Measurements from ENCODE around the gene IL1B.
"Not testable (repeated sequence)": the region's sequence is repeated elsewhere in the genome, so short reads cannot be mapped to it uniquely, and the experiment has no call there.

The IL1B gene

DNA sequence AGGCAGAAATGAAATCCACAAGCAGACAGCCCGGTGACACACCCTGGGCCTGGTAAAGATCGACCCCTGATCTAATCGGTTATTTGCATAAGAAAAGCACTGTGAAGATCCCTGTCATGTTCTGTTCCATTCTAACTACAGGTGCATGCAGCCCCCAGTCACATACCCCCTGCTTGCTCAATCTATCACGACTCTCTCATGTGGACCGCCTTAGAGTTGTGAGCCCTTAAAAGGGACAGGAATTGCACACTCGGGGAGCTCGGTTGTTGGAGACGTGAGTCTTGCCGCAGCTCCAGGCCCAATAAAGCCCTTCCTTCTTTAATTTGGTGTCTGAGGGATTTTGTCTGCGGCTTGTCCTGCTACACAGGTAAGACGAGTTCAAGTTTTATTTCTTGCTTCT is 13.4 kb upstream of the IL1B start:
- no peak for DNase-seq

DNA sequence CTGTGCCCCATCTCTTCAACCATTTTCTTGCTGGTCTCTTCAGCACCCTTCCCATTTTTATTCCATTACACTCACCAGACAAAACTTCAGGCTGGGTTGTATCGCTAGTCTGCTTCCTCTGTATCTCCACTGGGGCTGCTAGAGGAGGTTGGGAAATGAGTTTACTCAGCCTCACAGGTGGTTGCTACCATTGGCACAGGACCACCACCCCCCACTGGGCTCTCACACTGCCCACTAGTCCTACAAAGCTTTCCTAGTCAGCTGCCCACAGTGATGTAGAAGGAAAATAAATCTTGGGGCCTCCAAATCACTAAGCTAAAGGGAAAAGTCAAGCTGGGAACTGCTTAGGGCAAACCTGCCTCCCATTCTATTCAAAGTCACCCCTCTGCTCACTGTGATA is 12.3 kb upstream of the IL1B start:
- no peak for DNase-seq

DNA sequence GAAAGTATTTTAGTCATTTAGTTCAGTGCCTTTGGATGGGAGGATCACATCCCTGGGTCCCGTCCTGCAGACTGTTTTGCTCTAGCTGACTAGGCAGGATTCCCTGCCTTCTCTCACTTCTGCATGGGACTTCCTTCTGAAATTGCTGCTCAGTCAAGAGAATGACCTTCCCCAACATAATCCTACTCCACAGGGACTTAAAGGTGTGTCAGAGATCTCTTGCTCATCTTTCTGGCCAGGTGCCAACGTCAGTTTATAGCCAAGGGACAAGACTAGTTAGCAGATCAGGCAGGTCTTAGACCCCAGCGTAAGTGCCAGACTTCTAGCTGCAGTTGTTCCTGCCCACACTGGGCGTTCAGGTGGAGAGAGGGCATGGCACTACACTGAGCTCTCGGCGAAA is 9.5 kb upstream of the IL1B start:
- DNase-seq, result no peak

DNA sequence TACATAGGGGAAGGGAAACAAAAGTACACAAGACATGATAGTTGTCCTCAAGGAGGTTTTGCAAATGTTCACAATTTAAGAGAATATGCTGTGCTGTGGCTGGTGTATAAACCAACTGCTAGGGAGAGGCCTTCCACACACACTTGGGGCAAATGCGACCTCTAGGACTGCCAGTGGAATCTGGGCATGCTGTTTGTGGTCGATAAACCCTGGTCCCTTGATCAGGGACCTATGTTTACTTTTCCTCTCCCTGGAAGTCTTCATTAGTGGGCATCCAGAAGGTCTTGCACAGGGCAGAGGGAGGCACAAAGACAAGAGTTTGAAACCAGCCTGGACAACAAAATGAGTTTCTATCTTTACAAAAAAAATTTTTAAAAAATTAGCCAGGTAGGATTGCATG is 7.3 kb upstream of the IL1B start:
- no peak for DNase-seq

DNA sequence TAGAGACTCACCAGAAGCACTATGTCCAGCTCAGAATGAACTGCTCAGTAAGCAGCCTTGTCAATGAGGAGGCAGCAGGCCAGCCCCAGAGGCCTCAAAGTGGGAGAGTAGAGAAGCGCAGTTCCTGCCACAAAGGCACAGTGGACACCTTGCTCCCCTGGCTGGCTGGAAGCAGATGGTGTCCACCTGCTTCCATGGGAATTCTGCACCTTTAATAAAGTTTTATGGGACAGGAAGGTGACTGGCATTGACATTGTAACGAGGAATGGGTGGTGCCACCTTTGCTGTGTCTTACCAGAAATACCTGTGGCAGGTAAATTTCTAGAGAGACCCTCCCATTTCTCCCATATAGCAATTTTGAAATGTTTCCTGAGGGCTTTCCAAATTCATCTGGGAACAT is 6.7 kb upstream of the IL1B start:
- DNase-seq, result no peak

DNA sequence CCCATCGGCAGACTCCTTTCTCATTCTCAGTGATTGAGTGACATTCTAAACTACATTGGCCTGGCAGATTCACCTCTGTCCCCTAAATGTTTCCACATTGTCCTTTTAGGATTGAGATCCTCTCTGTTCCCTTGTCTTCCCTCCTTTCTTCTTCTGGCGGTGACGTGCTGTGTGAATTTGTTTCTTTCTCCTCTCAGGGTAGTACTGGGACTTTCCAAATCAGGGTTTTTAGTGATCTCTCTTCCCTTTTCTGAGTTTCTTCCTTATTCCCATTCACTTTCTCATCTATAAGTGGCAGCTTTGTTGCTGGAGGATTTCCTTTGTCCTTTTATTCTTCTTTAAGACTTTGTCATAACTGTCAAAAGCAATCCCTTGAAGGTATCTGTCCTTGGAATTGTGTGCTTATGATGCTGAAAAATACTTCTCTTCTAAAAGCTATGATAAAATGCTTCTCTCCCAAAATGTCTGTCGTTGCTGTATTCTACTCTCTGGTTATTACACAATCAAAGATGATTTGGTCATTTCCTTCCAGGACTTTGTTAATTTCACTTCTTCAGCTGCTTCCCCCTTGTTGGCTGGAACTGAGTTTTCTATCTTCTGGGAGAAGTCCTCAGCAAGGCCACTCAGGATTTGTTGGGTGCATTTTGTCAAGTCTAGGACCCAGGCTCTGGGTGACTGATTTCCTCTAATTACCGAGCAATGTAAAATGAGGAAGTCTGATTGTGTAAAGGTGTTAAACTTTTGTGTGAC is 4.9 kb upstream of the IL1B start:
- DNase-seq, result no peak

DNA sequence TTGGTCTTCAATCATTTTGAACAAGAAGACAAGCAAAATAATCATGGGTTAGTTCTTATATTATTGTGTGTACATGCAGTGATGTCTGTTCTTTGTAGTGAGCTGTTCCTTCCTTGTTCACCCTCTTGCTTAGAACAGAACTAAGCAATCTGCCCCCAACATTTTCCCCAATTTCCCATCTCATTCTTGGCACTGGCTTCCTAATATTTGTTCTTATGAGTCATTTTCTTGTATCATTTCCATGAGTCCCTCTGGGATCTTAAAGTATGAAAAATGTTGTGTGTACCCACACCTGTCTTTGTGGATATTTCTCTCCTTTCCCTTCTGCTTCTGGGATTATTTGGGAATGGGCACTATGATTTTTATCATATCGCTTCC is 3.5 kb upstream of the IL1B start:
- no peak for DNase-seq

DNA sequence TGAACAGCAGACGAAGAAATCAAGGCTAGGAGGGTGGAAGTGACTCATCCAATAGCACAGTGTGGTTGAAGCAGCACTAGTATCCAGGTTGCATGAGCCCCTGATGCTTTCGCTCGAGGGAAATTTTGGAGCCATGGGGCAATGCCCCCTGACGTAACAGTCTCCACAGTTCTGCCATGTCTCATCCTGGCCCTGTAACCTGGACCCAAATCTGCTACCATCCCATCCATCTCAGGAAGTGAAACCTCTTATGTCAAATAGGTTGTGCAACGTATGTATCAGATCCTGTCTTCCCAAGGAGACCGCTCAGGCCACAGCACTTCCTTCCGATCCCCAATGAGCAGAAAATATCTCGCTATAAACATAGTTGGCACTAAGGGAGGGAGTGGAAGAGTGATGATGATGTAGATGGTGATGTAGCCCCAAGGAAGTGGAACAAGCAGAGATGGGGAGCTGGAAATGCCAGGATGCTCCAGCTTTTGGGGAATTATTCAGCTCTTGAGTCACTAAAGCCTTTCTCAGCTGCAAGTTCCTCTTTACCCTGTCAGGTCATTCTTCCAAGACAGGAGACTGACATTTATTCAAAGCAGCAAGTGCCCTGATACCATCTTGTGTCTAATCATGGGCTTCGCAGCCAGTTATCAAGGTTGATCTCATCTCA is 3.0 kb upstream of the IL1B start:
- DNase-seq, result no peak

DNA sequence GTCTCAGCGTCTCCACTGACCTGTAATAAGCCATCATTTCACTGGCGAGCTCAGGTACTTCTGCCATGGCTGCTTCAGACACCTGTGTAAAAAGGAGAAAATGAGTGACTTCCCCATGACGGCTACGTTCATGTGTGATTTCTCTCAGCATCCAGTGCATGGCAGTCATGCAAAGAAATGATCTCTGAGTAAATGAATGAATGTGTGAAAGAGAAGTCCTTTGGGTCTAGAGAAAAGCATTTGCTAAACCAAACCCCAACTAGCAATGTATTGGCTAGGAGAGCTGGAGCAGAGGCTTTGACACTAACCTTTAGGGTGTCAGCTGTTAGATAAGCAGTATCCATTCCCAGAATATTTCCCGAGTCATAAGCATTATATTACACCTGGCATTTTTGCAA is 417 bp downstream of the IL1B start:
- no peak for DNase-seq

DNA sequence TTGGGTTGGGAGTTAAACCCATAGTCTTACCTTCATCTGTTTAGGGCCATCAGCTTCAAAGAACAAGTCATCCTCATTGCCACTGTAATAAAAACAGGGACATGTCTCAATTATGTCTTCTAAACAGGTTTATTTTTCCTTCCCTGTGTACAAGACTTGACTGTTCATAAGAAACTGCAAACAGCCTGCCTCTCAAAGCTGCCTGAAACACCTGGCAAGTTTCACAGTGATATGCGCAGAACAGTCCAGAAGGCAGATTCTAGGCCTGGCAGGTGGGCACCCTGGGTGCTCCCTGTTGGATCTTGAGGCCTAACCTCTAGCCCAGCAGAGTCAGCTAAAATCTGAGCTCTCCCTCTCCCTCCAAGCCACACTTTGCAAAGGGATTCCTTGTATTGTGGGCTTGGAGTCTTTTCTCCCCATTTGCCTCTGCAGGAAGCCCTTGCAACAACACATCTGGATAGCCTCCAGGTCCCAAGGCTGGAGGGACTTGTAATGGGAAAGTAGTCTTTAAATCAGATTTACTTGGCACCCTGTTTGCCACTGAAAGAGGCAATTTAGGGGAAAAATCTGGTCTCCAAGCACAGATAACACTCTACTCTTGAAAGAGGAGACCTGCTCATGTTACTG is 930 bp downstream of the IL1B start:
- DNase-seq, result no peak

DNA sequence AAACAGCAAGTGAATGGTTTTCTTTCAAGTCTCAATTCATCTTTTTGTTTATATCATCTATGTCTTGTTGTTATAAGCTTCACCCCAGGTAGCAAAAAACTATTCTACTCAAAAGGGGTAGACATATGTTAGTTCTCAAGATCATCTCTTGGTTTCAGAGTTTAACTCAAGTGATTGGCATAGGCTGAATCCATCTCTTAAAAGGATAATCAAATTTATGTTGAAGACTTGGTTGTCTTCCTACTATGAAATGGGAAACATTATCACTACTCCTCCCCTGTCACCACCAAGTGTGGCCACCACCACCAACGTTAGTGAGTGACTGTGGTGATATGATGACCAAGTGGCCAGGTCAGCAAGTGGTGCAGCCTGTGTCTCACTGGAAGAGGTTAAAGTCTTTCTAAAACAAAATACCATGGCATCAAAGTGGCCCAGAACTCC is 1.5 kb downstream of the IL1B start:
- no peak for DNase-seq

DNA sequence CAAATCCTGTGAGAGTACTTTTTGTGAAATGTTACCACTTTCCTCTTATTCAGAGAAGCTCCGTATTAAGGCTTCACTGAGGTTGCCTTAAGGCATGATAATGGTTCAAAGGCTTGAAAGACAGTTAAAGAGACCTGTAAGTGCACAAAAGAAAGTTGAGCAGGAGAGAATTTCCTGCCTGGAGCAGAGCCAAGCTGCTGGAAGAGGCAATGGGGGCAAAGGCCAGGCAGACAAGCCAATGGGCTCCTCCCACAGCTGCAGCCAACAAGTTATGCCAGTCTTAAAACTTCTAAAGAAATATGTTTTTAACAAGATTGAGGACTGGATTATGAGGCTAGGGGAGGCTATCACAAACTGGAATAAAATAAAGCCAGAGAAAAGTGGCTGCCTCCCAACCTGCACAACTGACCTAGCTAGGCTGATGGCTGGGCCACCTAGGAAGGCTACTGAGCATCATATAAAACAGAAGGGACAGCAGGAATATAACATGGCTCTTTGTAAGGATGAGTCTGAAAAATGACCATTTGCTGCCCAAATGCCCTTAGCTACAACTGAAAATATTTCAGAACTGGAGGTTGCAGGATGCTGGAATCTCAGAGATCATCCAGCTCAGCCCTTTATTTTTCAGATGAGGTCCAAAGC is 2.1 kb downstream of the IL1B start:
- no peak for DNase-seq

DNA sequence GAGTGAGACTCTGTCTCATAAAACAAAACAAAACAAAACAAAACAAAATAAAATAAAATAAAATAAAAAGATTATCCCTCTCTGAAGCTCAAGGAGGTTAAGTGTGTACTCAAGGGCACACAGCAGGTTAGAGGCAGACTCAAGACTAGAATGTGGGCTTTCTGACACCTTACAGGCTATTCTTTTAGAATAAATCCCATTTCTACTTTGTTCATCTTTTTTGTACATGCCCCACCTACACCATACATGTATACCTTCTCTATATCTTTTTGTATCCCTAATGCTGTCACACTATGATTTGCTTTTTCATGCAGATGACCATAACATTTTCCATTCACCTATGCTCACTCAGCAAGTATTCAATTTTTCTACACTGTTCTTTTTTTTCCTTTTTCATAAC is 2.6 kb downstream of the IL1B start:
- DNase-seq, result no peak

DNA sequence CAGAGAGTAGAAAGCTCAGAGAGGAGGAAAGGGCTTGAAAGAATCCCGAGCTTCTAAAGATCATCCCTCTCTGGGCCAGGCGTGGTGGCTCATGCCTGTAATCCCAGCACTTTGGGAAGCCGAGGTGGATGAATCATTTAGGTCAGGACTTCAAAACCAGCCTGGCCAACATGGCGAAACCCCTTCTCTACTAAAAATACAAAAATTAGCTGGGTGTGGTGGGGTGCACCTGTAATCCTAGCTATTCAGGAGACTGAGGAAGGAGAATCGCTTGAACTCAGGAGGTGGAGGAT is 3.0 kb downstream of the IL1B start:
- not testable (repeated sequence) for DNase-seq

DNA sequence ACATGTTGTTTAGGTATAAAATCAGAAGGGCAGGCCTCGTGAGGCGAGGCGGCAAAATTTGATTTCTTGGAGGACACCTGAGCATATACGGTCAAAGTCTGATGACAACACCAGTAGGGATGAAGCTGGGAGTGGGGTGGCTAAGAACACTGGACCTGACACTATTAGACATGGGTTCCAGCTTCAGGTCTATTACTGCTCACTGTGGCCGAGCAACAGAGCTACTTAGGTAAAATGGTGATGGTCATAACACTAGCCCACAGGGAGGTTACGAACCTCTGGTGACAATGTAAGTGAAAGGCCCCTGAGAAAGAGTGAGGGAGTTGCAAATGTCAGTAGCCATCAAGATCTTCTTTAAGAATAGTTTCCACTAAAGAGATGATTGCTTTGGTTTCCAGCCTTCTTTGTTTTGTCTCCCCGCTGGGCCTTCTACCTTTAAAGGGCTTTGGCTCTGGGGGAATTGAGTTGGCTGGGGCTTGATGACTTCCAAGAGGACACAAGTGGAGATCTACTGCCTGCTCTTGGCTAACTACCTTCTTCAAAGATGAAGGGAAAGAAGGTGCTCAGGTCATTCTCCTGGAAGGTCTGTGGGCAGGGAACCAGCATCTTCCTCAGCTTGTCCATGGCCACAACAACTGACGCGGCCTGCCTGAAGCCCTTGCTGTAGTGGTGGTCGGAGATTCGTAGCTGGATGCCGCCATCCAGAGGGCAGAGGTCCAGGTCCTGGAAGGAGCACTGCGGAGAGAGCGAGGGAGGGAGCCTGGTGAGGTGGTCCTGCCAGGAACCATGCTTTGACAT is 3.5 kb downstream of the IL1B start:
- no peak for DNase-seq

DNA sequence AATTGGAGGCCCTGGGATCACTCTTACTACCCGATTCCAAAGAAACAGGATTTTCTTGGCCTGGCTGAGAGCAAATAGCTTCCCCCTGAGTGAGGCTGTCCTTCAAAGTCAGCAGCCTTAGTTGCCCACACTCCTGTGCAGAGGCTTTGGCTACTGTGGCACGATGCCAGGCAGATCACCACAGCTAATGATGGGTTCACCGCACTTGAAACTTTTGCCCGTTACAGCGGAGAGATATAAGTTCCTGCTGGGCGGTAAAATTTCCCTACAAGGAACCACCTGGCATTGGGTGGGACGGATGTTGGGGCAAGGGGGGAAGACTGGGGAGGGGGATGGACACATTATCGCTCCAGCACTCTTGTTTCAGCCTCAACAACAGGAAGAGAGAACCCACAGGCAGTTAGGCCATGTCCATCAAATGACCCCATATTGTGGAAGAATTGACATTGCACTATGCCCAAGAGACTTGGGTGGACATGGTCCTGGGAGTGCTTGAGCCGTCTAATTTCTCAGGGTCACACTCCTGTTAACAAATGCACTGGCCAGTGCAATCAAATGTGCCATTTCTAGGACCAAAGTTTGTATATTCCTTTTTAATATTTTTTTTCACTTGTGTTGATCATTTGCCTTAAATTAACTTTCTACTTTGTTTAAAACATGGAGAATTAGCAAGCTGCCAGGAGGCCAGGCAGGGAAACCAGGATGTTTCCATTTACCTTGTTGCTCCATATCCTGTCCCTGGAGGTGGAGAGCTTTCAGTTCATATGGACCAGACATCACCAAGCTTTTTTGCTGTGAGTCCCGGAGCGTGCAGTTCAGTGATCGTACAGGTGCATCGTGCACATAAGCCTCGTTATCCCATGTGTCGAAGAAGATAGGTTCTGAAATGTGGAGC is 4.4 kb downstream of the IL1B start:
- DNase-seq, result no peak

DNA sequence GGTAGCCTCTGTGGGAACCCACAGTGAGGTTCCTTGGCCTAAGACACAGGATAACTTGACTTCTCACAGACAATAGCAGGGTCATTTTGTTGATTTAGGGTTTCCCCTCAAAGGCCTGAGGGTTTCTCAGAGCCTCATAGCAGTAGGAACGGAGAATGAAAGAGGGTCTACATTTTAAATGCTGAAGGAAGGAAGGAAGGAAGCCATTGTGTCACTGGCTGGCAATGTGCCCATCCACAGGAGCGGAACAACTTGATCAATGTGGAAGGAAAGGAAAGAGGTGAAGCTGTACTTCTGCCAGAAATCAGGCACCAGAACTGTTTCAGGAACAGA is 5.1 kb downstream of the IL1B start:
- no peak for DNase-seq

DNA sequence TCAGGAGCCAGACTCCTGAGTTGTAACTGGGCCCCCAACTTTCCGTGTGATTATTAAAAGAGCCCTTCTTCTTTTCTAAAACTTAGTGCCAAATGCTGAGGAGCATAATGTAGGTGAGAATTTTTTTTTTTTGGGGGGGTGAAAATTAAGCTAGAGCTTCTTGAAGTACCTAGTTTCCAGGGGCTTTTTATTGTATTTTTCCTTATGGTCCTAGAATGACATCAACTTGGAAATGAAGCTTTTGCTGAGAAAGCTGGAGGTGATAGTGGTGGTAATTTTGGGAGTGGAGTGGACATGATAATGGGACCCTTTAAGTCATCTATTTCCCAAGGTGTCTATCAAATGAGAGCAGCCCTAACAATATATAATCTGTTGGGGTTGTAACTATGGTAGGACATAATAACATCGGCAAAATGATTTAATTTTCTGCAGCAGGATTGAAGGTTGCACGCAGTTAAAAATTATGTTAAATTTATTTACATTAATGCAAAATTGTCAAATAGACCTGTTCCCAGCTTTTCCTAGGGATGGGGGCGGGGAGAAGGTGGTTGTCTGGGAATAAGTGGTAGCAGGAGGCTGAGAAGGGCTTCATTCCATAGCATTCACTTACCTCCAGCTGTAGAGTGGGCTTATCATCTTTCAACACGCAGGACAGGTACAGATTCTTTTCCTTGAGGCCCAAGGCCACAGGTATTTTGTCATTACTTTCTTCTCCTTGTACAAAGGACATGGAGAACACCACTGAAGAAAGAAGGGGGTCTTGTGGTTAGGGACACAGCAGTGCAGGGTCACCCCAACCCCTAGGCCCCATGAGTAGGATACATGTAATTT is 5.7 kb downstream of the IL1B start:
- no peak for DNase-seq

DNA sequence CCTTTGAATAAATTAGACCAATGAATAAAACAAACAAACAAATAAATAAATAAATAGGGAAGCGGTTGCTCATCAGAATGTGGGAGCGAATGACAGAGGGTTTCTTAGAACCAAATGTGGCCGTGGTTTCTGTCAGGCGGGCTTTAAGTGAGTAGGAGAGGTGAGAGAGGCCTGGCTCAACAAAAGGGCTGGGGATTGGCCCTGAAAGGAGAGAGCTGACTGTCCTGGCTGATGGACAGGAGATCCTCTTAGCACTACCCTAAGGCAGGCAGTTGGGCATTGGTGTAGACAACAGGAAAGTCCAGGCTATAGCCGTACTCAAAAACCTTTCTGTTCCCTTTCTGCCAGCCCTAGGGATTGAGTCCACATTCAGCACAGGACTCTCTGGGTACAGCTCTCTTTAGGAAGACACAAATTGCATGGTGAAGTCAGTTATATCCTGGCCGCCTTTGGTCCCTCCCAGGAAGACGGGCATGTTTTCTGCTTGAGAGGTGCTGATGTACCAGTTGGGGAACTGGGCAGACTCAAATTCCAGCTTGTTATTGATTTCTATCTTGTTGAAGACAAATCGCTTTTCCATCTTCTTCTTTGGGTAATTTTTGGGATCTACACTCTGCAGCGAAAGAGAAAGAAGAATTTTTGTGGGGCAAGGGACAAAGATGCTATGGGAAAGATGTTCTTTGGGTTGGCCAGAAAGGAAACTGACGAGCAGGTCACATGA is 6.5 kb downstream of the IL1B start:
- no peak for DNase-seq

DNA sequence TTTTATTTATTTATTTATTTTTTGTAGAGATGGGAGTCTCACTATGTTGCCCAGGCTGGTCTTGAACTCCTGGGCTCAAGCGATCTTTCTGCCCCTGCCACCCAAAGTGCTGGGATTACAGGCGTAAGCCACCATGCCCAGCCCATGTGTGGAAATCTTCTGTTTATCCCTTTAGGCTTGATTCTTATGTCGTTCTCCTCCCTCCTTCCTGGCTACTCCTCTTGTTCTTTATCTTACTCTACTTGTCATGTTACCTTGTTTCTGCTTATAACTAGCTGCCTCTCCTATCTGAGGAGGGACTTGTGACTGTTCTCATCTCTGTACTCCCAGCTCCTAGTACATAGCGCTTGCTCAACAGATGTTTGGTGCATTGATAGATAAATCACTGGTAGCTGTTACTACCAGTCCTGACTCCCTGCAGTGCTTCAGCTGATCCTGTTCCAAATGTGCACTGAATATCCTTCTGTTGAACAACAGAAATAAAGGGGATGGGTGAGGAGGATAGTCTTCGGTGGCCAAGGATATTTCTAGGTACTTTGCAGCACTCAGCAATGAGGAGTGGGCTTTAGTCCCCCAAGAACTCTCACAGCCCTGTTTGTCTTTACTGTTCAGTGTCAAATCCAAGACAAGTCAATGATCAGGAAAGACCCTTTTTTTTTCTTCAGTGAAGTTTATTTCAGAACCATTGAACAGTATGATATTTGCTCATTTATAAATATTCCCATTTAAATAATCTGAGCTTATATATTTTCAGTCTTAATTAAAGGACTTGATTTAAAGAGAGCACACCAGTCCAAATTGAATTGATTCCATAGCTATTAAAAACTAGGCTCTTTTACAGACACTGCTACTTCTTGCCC is 7.2 kb downstream of the IL1B start:
- no peak for DNase-seq

All from activated CD4-positive, CD25-positive, alpha-beta regulatory T cell treated with anti-CD3 and anti-CD28 coated beads, Interleukin-2, amount 50 U/mL, for 72 hours (primary cell).